Panc1 (cell line): Measurements from ENCODE around the gene COL4A3. TPM values are rescaled to one million over a fixed set of nuclear protein-coding genes. Genes with fewer than 3 reads are reported as not detected.

Experiments used
- ATAC-seq: fragments of 200-7000 bp; cut with Tn5 transposase; 2 replicates; pipeline ENCODE4 v1.9.1; 2020; ENCODE audit warnings: mild to moderate bottlenecking, moderate library complexity
- BruUV-seq: library from RNA; stranded (reverse); fragments of 400-500 nt; replicated peaks from 2 replicates; lab custom pipeline; 2021; lab: Mats Ljungman, UMichigan
- CTCF ChIA-PET: fragments of 300-600 bp; sonication (Branson Sonifier 250); formaldehyde crosslinking; loops from one replicate; lab custom pipeline; 2022; ENCODE audit warnings: antibody characterized with exemption; lab: Charles Lee
- POLR2A ChIA-PET: fragments of 300-600 bp; sonication (Branson Sonifier 250); formaldehyde crosslinking; loops from one replicate; lab custom pipeline; 2022; ENCODE audit warnings: antibody characterized with exemption; lab: Charles Lee
- DNase-seq: peaks from one replicate; pipeline ENCODE4 v3.0.0-alpha.2; 2010; ENCODE audit warnings: low read depth, low spot score
- H3K27ac ChIP-seq: 2 replicates; pipeline ENCODE4 v1.5.1; 2011; ENCODE audit warnings: mild to moderate bottlenecking, low read length, inconsistent platforms
- H3K27me3 ChIP-seq: fragments of 200-500 bp; sonication (Bioruptor generic); 2 replicates; pipeline ENCODE4 v1.6.0; 2014; ENCODE audit warnings: low read length, inconsistent platforms; ENCODE audit not compliant: control insufficient read depth, insufficient read depth
- H3K36me3 ChIP-seq: fragments of 200-500 bp; sonication (Bioruptor generic); 2 replicates; pipeline ENCODE4 v1.5.1; 2014; ENCODE audit warnings: inconsistent platforms, mild to moderate bottlenecking, low read length, moderate library complexity; ENCODE audit not compliant: control insufficient read depth, insufficient read depth
- H3K4me1 ChIP-seq: 2 replicates; pipeline ENCODE4 v1.5.1; 2011; ENCODE audit warnings: inconsistent platforms, mild to moderate bottlenecking, low read length, moderate library complexity; ENCODE audit not compliant: control insufficient read depth, insufficient read depth
- H3K4me3 ChIP-seq, 2 experiments: 2 replicates each; pipeline ENCODE4 v1.5.1; 2011 to 2012; ENCODE audit warnings: low read depth in 2 of 2, low read length in 2 of 2, mild to moderate bottlenecking in 2 of 2, inconsistent platforms in 1 of 2, moderate library complexity in 1 of 2
- H3K9me3 ChIP-seq: fragments of 200-500 bp; sonication (Bioruptor generic); 2 replicates; pipeline ENCODE4 v1.5.1; 2014; ENCODE audit warnings: low read depth, mild to moderate bottlenecking, inconsistent platforms, low read length, moderate library complexity; ENCODE audit not compliant: control insufficient read depth, insufficient read depth
- POLR2AphosphoS5 ChIP-seq: IDR thresholded peaks from 2 replicates; pipeline ENCODE4 v1.6.1; 2012; ENCODE audit warnings: mild to moderate bottlenecking, low read depth, low read length, moderate library complexity
- SIN3A ChIP-seq: IDR thresholded peaks from 2 replicates; pipeline ENCODE4 v1.6.1; 2012; ENCODE audit warnings: low read depth, mild to moderate bottlenecking, low read length, moderate library complexity, borderline replicate concordance; ENCODE audit not compliant: insufficient read depth
- TCF7L2 ChIP-seq: IDR thresholded peaks from 2 replicates; pipeline ENCODE4 v1.6.1; 2011; ENCODE audit warnings: mild to moderate bottlenecking, low read depth, low read length, inconsistent platforms
- in situ Hi-C: cut with HindIII; loops from 2 replicates; pipeline ENCODE4 v1.10.0; 2016; ENCODE audit warnings: low sequenced_read_pairs, low pct_unique_long_range_greater_than_20kb
- intact Hi-C: fragments of 100-400 bp; cut with micrococcal nuclease; formaldehyde crosslinking; loops from one replicate; pipeline ENCODE4 v1.10.0; 2022; ENCODE audit not compliant: unreplicated experiment
- total RNA-seq: library from RNA; stranded (reverse); gene quantifications from one replicate; pipeline ENCODE4 v1.2.1, GENCODE V29; 2021; ENCODE audit not compliant: unreplicated experiment
- TF ChIP-seq, protein P1 (sequence below): fragments of 450-650 bp; IDR thresholded peaks from 2 replicates; pipeline ENCODE4 v1.5.1; 2017; ENCODE audit warnings: mild to moderate bottlenecking
- TF ChIP-seq, protein P2 (sequence below), 2 experiments: IDR thresholded peaks; 2 replicates each; pipeline ENCODE4 v1.6.1; 2011 to 2012; ENCODE audit warnings: low read depth in 2 of 2, control low read depth in 1 of 2, low read length in 1 of 2, mild to moderate bottlenecking in 1 of 2, moderate library complexity in 1 of 2; ENCODE audit not compliant: insufficient read depth in 1 of 2

The COL4A3 gene
- total RNA-seq, 1 experiment from 2014 or later = 0.18 TPM

DNA sequence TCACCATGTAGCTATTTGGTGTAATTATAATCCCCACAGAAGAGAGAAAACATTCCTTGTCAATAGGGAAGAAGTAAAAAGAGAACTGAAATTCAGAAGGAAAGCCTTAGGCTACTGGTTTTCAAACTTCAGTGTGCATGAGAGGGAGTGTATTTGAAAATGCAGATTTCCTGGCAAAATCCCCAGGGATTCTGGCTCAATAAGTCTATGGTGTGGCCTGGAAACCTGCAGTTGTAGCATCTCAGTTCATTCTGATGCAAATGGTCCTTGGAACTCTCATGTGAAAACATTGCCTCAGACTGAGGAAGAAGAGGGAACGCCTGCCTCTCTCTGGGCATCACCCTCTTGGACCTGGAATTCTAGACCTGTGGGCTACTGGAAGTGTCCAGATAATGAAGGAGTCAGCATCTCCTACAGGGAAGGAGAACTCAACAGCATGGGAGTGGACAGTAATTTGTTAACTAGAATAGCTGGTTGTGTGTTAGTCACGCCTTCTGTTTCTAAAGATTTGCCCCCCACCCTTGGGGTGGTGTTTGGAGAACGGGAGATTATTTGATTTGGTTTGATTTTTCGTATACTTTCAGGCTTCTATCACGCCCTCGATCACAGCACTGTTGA lies 21.3 kb downstream of the COL4A3 start:
- TF ChIP-seq, protein P1, sequence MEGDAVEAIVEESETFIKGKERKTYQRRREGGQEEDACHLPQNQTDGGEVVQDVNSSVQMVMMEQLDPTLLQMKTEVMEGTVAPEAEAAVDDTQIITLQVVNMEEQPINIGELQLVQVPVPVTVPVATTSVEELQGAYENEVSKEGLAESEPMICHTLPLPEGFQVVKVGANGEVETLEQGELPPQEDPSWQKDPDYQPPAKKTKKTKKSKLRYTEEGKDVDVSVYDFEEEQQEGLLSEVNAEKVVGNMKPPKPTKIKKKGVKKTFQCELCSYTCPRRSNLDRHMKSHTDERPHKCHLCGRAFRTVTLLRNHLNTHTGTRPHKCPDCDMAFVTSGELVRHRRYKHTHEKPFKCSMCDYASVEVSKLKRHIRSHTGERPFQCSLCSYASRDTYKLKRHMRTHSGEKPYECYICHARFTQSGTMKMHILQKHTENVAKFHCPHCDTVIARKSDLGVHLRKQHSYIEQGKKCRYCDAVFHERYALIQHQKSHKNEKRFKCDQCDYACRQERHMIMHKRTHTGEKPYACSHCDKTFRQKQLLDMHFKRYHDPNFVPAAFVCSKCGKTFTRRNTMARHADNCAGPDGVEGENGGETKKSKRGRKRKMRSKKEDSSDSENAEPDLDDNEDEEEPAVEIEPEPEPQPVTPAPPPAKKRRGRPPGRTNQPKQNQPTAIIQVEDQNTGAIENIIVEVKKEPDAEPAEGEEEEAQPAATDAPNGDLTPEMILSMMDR = no peak
- TF ChIP-seq SIN3A (no peak), POLR2AphosphoS5 (no peak), TCF7L2 (no peak)
- TF ChIP-seq, protein P2, sequence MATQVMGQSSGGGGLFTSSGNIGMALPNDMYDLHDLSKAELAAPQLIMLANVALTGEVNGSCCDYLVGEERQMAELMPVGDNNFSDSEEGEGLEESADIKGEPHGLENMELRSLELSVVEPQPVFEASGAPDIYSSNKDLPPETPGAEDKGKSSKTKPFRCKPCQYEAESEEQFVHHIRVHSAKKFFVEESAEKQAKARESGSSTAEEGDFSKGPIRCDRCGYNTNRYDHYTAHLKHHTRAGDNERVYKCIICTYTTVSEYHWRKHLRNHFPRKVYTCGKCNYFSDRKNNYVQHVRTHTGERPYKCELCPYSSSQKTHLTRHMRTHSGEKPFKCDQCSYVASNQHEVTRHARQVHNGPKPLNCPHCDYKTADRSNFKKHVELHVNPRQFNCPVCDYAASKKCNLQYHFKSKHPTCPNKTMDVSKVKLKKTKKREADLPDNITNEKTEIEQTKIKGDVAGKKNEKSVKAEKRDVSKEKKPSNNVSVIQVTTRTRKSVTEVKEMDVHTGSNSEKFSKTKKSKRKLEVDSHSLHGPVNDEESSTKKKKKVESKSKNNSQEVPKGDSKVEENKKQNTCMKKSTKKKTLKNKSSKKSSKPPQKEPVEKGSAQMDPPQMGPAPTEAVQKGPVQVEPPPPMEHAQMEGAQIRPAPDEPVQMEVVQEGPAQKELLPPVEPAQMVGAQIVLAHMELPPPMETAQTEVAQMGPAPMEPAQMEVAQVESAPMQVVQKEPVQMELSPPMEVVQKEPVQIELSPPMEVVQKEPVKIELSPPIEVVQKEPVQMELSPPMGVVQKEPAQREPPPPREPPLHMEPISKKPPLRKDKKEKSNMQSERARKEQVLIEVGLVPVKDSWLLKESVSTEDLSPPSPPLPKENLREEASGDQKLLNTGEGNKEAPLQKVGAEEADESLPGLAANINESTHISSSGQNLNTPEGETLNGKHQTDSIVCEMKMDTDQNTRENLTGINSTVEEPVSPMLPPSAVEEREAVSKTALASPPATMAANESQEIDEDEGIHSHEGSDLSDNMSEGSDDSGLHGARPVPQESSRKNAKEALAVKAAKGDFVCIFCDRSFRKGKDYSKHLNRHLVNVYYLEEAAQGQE (IDR thresholded peaks at IDR 0.05; ENCODE audit: insufficient read depth in 1 of 2, low read depth in 2 of 2, low read length in 1 of 2) = no peak
- Histone ChIP-seq H3K27me3 (no peaks in the 10 kb centered on the region), H3K27ac (no peak overlapping the region), H3K4me1 (no peaks in the 10 kb centered on the region), H3K36me3 (no peaks in the 10 kb centered on the region), H3K9me3 (no peaks in the 10 kb centered on the region), H3K4me3 (no peak overlapping the region)
- BruUV-seq = no TSS peak
- DNase-seq (no peak), ATAC-seq (no peak)
- intact Hi-C loops = no loop called here
- in situ Hi-C loops = no loop called here
- POLR2A ChIA-PET = no interaction called here
- CTCF ChIA-PET = no interaction called here

DNA sequence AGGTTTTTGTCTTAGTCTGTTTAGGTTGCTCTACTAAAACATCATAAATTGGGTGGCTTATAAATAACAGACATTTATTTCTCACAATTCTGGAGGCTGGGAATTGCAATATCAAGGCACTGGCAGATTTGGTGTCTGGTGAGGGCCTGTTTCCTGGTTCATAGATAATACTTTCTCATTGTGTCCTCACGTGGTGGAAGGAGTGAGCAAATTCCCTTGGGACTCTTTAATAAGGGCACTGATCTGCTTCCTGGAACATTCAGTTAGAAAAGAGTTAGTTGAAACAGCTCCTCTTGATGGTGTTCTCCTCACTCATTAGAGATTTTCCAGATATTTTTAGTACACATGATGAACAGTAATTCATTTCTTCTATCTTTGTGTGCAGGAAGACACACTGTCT lies 22.3 kb downstream of the COL4A3 start:
- H3K27ac ChIP-seq = no peak overlapping the region
- H3K9me3 ChIP-seq = no peaks in the 10 kb centered on the region
- TF ChIP-seq TCF7L2 = no peak
- no peak for TF ChIP-seq POLR2AphosphoS5
- TF ChIP-seq, protein P1 = no peak
- TF ChIP-seq, protein P2 (IDR thresholded peaks at IDR 0.05; ENCODE audit: insufficient read depth in 1 of 2, low read depth in 2 of 2, low read length in 1 of 2) = no peak
- TF ChIP-seq SIN3A = no peak
- in situ Hi-C loops (no loop called here), intact Hi-C loops (no loop called here)
- CTCF ChIA-PET = no interaction called here
- H3K4me3 ChIP-seq = no peak overlapping the region
- no peaks in the 10 kb centered on the region for H3K4me1 ChIP-seq
- H3K36me3 ChIP-seq = no peaks in the 10 kb centered on the region
- BruUV-seq = no TSS peak
- ATAC-seq (no peak), DNase-seq (no peak)
- POLR2A ChIA-PET = no interaction called here
- H3K27me3 ChIP-seq = no peaks in the 10 kb centered on the region
